PFSK-1 (cell line): ENCODE results near the gene RSPO3.

Experiments
- POLR2AphosphoS5 ChIP-seq: IDR thresholded peaks from 2 replicates; pipeline ENCODE4 v1.6.1; 2012; ENCODE audit warnings: low read depth, mild to moderate bottlenecking, control low read depth, low read length, moderate library complexity
- TAF1 ChIP-seq: IDR thresholded peaks from 2 replicates; pipeline ENCODE4 v1.6.1; 2012; ENCODE audit warnings: low read length, control low read depth, borderline replicate concordance; ENCODE audit not compliant: insufficient read depth

DNA sequence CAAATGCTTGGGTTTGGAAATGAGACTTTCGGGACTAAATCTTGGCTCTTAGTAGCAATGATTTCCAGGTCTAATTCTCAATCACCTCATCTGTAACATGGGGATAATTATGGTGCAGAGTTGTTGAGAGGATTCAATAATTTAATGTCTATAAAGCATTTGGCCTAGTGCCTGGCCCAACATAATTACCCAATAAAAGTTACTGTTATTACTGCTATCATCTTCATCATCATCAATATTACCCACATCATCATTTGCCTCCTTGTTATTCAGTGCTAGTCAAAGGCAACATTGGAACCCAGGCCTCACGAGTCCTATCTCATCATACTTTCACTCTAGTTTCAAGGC is 34.5 kb upstream of the RSPO3 start:
- TF ChIP-seq TAF1 (no peak), POLR2AphosphoS5 (no peak)
